Measurements from ENCODE around the gene RAD9A. TPM values are rescaled to one million over a fixed set of nuclear protein-coding genes. Genes with fewer than 3 reads are reported as not detected.

Gene RAD9A
- total RNA-seq, 1 donor from 2014 or later: 11.1 TPM

DNA sequence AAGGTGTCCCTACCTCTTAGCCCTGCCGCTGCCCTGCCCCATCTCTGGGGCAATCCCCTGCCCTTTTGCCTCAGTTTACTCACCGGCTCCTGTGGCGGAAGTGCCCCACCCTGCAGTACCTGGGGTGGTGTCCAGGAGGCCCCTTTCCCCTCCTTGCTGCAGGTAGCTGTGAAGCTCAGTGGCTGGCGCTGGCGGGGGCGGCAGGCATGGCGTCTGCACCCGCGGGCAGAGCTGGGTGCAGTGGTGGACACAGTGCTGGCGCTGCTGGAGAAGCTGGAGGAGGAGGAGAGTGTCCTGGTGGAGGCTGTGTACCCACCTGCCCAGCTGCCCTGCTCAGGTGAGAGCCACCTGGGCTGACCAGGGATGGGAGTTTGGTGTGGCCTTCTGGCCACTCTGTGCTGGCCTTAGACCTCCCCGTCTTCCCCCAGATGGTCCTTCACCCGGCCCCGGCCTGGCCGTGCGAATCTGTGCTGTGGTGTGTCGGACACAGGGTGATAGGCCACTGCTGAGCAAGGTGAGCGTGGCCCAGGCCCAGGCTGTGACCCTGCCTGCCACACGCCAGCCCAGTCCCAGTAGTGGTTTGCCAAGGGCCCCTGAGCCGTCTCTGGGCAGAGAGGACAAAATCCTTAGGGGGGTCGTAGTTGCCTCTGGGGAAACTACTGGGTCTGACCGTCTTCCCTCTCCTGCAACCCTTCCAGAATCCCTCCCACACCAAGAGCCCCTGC is 27.7 kb downstream of the RAD9A start:
- TF ChIP-seq, protein P1, sequence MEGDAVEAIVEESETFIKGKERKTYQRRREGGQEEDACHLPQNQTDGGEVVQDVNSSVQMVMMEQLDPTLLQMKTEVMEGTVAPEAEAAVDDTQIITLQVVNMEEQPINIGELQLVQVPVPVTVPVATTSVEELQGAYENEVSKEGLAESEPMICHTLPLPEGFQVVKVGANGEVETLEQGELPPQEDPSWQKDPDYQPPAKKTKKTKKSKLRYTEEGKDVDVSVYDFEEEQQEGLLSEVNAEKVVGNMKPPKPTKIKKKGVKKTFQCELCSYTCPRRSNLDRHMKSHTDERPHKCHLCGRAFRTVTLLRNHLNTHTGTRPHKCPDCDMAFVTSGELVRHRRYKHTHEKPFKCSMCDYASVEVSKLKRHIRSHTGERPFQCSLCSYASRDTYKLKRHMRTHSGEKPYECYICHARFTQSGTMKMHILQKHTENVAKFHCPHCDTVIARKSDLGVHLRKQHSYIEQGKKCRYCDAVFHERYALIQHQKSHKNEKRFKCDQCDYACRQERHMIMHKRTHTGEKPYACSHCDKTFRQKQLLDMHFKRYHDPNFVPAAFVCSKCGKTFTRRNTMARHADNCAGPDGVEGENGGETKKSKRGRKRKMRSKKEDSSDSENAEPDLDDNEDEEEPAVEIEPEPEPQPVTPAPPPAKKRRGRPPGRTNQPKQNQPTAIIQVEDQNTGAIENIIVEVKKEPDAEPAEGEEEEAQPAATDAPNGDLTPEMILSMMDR (IDR thresholded peaks at IDR 0.05): no peak

GRCh38 chr11:67420147-67420645 is 28.4 kb downstream of the RAD9A start:
- Mint-ChIP-seq H3K4me3 (ENCODE audit: unreplicated experiment) (peak overlapping the region; percentile 47), H3K9me3 (ENCODE audit: low read depth) (no peaks in the 10 kb centered on the region), H3K27me3 (ENCODE audit: low read depth) (no peaks in the 10 kb centered on the region), H3K27ac (ENCODE audit: unreplicated experiment) (no peak overlapping the region), H3K4me1 (ENCODE audit: low read depth) (peaks cover 17% of the 10 kb centered on the region), H3K36me3 (ENCODE audit: low read depth) (no peaks in the 10 kb centered on the region)
- TF ChIP-seq, protein P1 (IDR thresholded peaks at IDR 0.05): no peak
- no peak for DNase-seq (ENCODE audit: low spot score)

More for the DNA sequence above, 27.7 kb downstream of the RAD9A start:
- no peak for DNase-seq (ENCODE audit: low spot score)
- no peak overlapping the region for H3K27ac Mint-ChIP-seq (ENCODE audit: unreplicated experiment)
- no peaks in the 10 kb centered on the region for H3K36me3 Mint-ChIP-seq (ENCODE audit: low read depth)
- H3K4me1 Mint-ChIP-seq (ENCODE audit: low read depth): peaks cover 17% of the 10 kb centered on the region
- H3K9me3 Mint-ChIP-seq (ENCODE audit: low read depth): no peaks in the 10 kb centered on the region
- no peaks in the 10 kb centered on the region for H3K27me3 Mint-ChIP-seq (ENCODE audit: low read depth)
- no peak overlapping the region for H3K4me3 Mint-ChIP-seq (ENCODE audit: unreplicated experiment)

GRCh38 chr11:67420646-67421429 is 29.1 kb downstream of the RAD9A start:
- H3K36me3 Mint-ChIP-seq (ENCODE audit: low read depth): no peaks in the 10 kb centered on the region
- TF ChIP-seq, protein P1 (IDR thresholded peaks at IDR 0.05): no peak
- H3K4me3 Mint-ChIP-seq (ENCODE audit: unreplicated experiment): peak overlapping the region; percentile 67
- no peak overlapping the region for H3K27ac Mint-ChIP-seq (ENCODE audit: unreplicated experiment)
- no peak for DNase-seq (ENCODE audit: low spot score)
- H3K9me3 Mint-ChIP-seq (ENCODE audit: low read depth): no peaks in the 10 kb centered on the region
- H3K27me3 Mint-ChIP-seq (ENCODE audit: low read depth): no peaks in the 10 kb centered on the region
- peaks cover 17% of the 10 kb centered on the region for H3K4me1 Mint-ChIP-seq (ENCODE audit: low read depth)

GRCh38 chr11:67421430-67422031 is 29.7 kb downstream of the RAD9A start:
- H3K4me3 Mint-ChIP-seq (ENCODE audit: unreplicated experiment): peak overlapping the region; percentile 67
- DNase-seq (ENCODE audit: low spot score): no peak
- H3K9me3 Mint-ChIP-seq (ENCODE audit: low read depth): no peaks in the 10 kb centered on the region
- H3K27ac Mint-ChIP-seq (ENCODE audit: unreplicated experiment): no peak overlapping the region
- peaks cover 11% of the 10 kb centered on the region for H3K4me1 Mint-ChIP-seq (ENCODE audit: low read depth)
- no peaks in the 10 kb centered on the region for H3K36me3 Mint-ChIP-seq (ENCODE audit: low read depth)
- TF ChIP-seq, protein P1 (IDR thresholded peaks at IDR 0.05): no peak
- H3K27me3 Mint-ChIP-seq (ENCODE audit: low read depth): no peaks in the 10 kb centered on the region

- Mint-ChIP-seq H3K4me3 (ENCODE audit: unreplicated experiment) (no peak overlapping the region), H3K9me3 (ENCODE audit: low read depth) (no peaks in the 10 kb centered on the region), H3K27me3 (ENCODE audit: low read depth) (no peaks in the 10 kb centered on the region), H3K4me1 (ENCODE audit: low read depth) (peaks cover 8% of the 10 kb centered on the region), H3K27ac (ENCODE audit: unreplicated experiment) (no peak overlapping the region), H3K36me3 (ENCODE audit: low read depth) (no peaks in the 10 kb centered on the region)
- TF ChIP-seq, protein P1 (IDR thresholded peaks at IDR 0.05): no peak
- no peak for DNase-seq (ENCODE audit: low spot score)
Observed at GRCh38 chr11:67422891-67423290, 31.1 kb downstream of the RAD9A start.
